B cell (primary cell): ENCODE results near the gene MROH7. TPM values are rescaled to one million over a fixed set of nuclear protein-coding genes. Genes with fewer than 3 reads are reported as not detected.

ENCODE experiments used
- ATAC-seq: fragments of 200-7000 bp; cut with Tn5 transposase; one replicate; pipeline ENCODE4 v1.10.0; 2021; ENCODE audit warnings: low read depth, mild to moderate bottlenecking, moderate number of reproducible peaks, moderate library complexity
- CTCF ChIA-PET: fragments of 350-600 bp; sonication (Branson Sonifier 250); formaldehyde crosslinking; loops from one replicate; lab custom pipeline; 2021; ENCODE audit warnings: antibody characterized with exemption, inconsistent platforms; lab: Charles Lee
- POLR2A ChIA-PET: fragments of 350-600 bp; sonication (Branson Sonifier 250); formaldehyde crosslinking; loops from one replicate; lab custom pipeline; 2021; ENCODE audit warnings: antibody characterized with exemption; lab: Charles Lee
- DNase-seq: peaks from one replicate; pipeline ENCODE4 v3.0.0; 2013
- H2AFZ ChIP-seq: 2 replicates; pipeline ENCODE4 v1.6.1; 2012; ENCODE audit warnings: mild to moderate bottlenecking, low read depth, low read length; ENCODE audit not compliant: insufficient read depth, poor library complexity, severe bottlenecking
- H3K27ac ChIP-seq, 2 donors: 1 replicate in 1 of 2; 2 replicates in 1 of 2; pipeline ENCODE4 v1.5.1; 2012 to 2013; ENCODE audit warnings: low read length in 2 of 2, mild to moderate bottlenecking in 2 of 2, moderate library complexity in 1 of 2
- H3K27me3 ChIP-seq, 4 experiments: fragments of 200-600 bp in 1 of 4; sonication (generic) in 1 of 4; replicated peaks in 1 of 4; 1 replicate in 2 of 4; 2 replicates in 2 of 4; pipeline versions ENCODE4 v1.6.1 to v1.7.0; 2013 to 2016; ENCODE audit warnings: low read length in 3 of 4, mild to moderate bottlenecking in 2 of 4, mixed read lengths in 1 of 4, moderate library complexity in 1 of 4; ENCODE audit not compliant: insufficient read depth in 4 of 4, control insufficient read depth in 3 of 4; ENCODE audit errors: control extremely low read depth in 1 of 4
- H3K36me3 ChIP-seq, 2 experiments: replicated peaks in 1 of 2; 1 replicate in 1 of 2; 2 replicates in 1 of 2; pipeline versions ENCODE4 v1.6.1 to v1.7.1; 2013; ENCODE audit warnings: low read length in 1 of 2; ENCODE audit not compliant: insufficient read depth in 2 of 2, control insufficient read depth in 1 of 2; ENCODE audit errors: control extremely low read depth in 1 of 2, extremely low read depth in 1 of 2
- H3K4me1 ChIP-seq, 2 donors: fragments of 200-600 bp in 1 of 2; sonication (generic) in 1 of 2; 1 replicate in 1 of 2; 2 replicates in 1 of 2; pipeline versions ENCODE4 v1.5.1 to v1.6.1; 2013 to 2017; ENCODE audit warnings: low read length in 2 of 2; ENCODE audit not compliant: control insufficient read depth in 2 of 2, insufficient read depth in 2 of 2
- H3K4me2 ChIP-seq: replicated peaks from 2 replicates; pipeline ENCODE3; 2012; ENCODE audit warnings: mild to moderate bottlenecking, low read depth, low read length; ENCODE audit not compliant: poor library complexity, severe bottlenecking
- H3K4me3 ChIP-seq, 5 experiments: fragments of 200-600 bp in 1 of 5; sonication (generic) in 1 of 5; 1 replicate in 3 of 5; 2 replicates in 2 of 5; pipeline versions ENCODE4 v1.5.1 to v1.7.0; 2011 to 2016; ENCODE audit warnings: low read length in 4 of 5, mild to moderate bottlenecking in 4 of 5, low read depth in 2 of 5, control low read depth in 1 of 5, moderate library complexity in 1 of 5; ENCODE audit not compliant: insufficient read depth in 1 of 5; ENCODE audit errors: control extremely low read depth in 1 of 5, extremely low read depth in 1 of 5
- H3K79me2 ChIP-seq: fragments of 200-600 bp; sonication (generic); one replicate; pipeline ENCODE4 v1.6.0; 2016; ENCODE audit warnings: low read length; ENCODE audit not compliant: control insufficient read depth, insufficient read depth
- H3K9ac ChIP-seq: fragments of 200-600 bp; sonication (generic); 2 replicates; pipeline ENCODE4 v1.6.1; 2017; ENCODE audit warnings: mild to moderate bottlenecking, low read length, moderate library complexity
- H3K9me3 ChIP-seq, 3 donors: one replicate each; pipeline versions ENCODE4 v1.6.1 to v1.7.1; 2013; ENCODE audit warnings: low read length in 2 of 3; ENCODE audit not compliant: control insufficient read depth in 2 of 3, insufficient read depth in 1 of 3; ENCODE audit errors: control extremely low read depth in 1 of 3
- H4K20me1 ChIP-seq: 2 replicates; pipeline ENCODE4 v1.6.0; 2012; ENCODE audit warnings: mild to moderate bottlenecking, low read length; ENCODE audit not compliant: insufficient read depth, control insufficient read depth, poor library complexity, severe bottlenecking
- H3K27ac Mint-ChIP-seq: one replicate; pipeline ENCODE4 v1.8.0; 2021; ENCODE audit warnings: mixed read lengths
- H3K27me3 Mint-ChIP-seq: one replicate; pipeline ENCODE4 v1.8.0; 2021; ENCODE audit warnings: mixed read lengths
- H3K4me1 Mint-ChIP-seq: one replicate; pipeline ENCODE4 v1.8.0; 2021; ENCODE audit warnings: mixed read lengths
- H3K4me3 Mint-ChIP-seq: one replicate; pipeline ENCODE4 v1.8.0; 2021; ENCODE audit warnings: mixed read lengths
- H3K9me3 Mint-ChIP-seq: one replicate; pipeline ENCODE4 v1.8.0; 2022; ENCODE audit warnings: mixed read lengths; ENCODE audit not compliant: insufficient read depth
- CTCF ChIP-seq: fragments of 200-600 bp; IDR thresholded peaks from one replicate; pipeline ENCODE4 v1.8.0; 2022; ENCODE audit warnings: antibody characterized with exemption, mild to moderate bottlenecking
- EZH2 ChIP-seq: IDR thresholded peaks from 2 replicates; pipeline ENCODE4 v1.6.1; 2012; ENCODE audit warnings: borderline replicate concordance, low read depth, mild to moderate bottlenecking, moderate library complexity, low read length; ENCODE audit not compliant: insufficient read depth, poor library complexity, severe bottlenecking
- WGBS: methylation state at CpG from one replicate; pipeline ENCODE4 v1.1.5; 2013; ENCODE audit warnings: missing lambda C conversion rate; ENCODE audit not compliant: insufficient coverage; 5-methylcytosine and 5-hydroxymethylcytosine counted together
- intact Hi-C: fragments of 100-400 bp; cut with micrococcal nuclease; formaldehyde crosslinking; loops from one replicate; pipeline ENCODE4 v1.10.0; 2022
- polyA plus RNA-seq: library from polyadenylated mRNA; depleted of rRNA; stranded (reverse); fragments of >200 nt; gene quantifications from 2 replicates; pipeline ENCODE4 v1.2.3, GENCODE V29; 2012
- total RNA-seq, 2 donors: library from RNA; stranded (reverse); fragments of 120-200 nt in 1 of 2; gene quantifications; 1 replicate in 1 of 2; 2 replicates in 1 of 2; pipeline versions ENCODE4 v1.2.3 to v1.2.4, GENCODE V29; 2013 to 2022

Gene MROH7
- total and polyA plus RNA-seq, 2 donors (not counting 1 experiment from before 2014, with no cell fraction given), result not detected

DNA sequence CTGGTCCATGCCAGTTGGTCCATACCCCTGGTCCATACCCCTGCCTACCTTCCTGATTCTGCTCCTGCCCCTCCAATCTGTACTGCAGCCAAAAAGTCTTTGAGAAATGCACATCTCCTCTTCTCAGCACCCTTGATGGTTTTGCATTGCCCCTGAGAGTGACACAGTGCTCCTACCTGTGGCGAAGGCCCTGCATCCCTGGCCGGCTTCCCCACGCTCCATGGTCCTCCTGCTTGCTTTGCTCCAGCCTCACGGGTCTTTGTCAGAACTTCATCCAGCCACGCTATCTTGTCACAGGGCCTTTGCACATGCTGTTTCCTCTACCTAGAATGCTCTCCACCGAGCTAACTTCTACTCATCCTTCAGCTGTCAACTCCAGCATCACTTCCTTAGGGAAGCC lies 41.9 kb downstream of the MROH7 start:
- DNase-seq (no peak), ATAC-seq (no peak)
- H3K4me1 ChIP-seq, result no peaks in the 10 kb centered on the region
- H4K20me1 ChIP-seq, result no peaks in the 10 kb centered on the region
- intact Hi-C loops, result no loop called here
- H2AFZ ChIP-seq, result no peak overlapping the region
- TF ChIP-seq CTCF (no peak), EZH2 (no peak)
- no peak overlapping the region for H3K27ac ChIP-seq
- no peaks in the 10 kb centered on the region for H3K27me3 Mint-ChIP-seq
- CTCF ChIA-PET, result no interaction called here
- no peak overlapping the region for H3K4me3 ChIP-seq
- no peak overlapping the region for H3K4me2 ChIP-seq
- H3K27ac Mint-ChIP-seq, result no peak overlapping the region
- H3K9me3 ChIP-seq, result no peaks in the 10 kb centered on the region
- no peaks in the 10 kb centered on the region for H3K4me1 Mint-ChIP-seq
- H3K9me3 Mint-ChIP-seq, result no peaks in the 10 kb centered on the region
- no peak overlapping the region for H3K9ac ChIP-seq
- H3K27me3 ChIP-seq, result no peaks in the 10 kb centered on the region
- no peaks in the 10 kb centered on the region for H3K36me3 ChIP-seq
- 90% methylated on average over 6 of the region's 6 CpGs for WGBS
- POLR2A ChIA-PET, result no interaction called here
- no peak overlapping the region for H3K4me3 Mint-ChIP-seq
- no peaks in the 10 kb centered on the region for H3K79me2 ChIP-seq

DNA sequence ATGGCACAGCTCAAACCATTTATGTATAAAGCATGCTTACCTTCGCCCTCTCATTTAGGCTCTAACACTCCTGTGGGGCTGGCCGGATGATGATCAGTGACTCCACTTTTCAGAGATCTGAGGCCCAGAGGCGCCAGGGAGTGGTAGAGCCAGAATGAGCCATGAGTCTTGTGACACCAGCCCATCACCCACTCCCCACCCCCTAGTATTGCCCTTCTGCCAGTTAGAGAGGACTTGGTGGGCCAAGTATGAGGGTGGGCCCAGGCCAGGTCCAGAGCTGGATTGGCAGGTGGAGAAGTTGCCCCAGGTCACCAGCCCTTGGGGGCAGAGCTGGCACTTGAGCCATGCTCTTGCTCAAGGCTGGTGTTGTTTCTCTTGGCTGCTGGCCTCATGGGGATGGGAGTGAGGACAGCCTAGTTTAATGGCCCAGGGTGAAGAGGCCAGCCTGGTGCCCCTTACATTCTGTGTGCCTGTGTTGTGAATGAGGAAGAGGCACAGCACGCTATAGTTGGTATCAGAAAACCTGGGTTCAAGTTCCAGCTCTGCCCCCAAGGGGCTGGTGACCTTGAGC lies 43.8 kb downstream of the MROH7 start:
- H3K4me3 ChIP-seq, result no peak overlapping the region
- no peak overlapping the region for H3K27ac Mint-ChIP-seq
- H3K9ac ChIP-seq, result no peak overlapping the region
- ChIA-PET CTCF (no interaction called here), POLR2A (no interaction called here)
- intact Hi-C loops, result no loop called here
- ATAC-seq (no peak), DNase-seq (no peak)
- WGBS, result 80% methylated on average over 2 of the region's 4 CpGs
- no peaks in the 10 kb centered on the region for H3K36me3 ChIP-seq
- no peaks in the 10 kb centered on the region for H3K9me3 Mint-ChIP-seq
- no peaks in the 10 kb centered on the region for H3K4me1 ChIP-seq
- no peak overlapping the region for H3K4me3 Mint-ChIP-seq
- no peak overlapping the region for H3K27ac ChIP-seq
- no peaks in the 10 kb centered on the region for H3K27me3 ChIP-seq
- H4K20me1 ChIP-seq, result no peaks in the 10 kb centered on the region
- no peaks in the 10 kb centered on the region for H3K4me1 Mint-ChIP-seq
- TF ChIP-seq EZH2 (no peak), CTCF (no peak)
- H3K4me2 ChIP-seq, result no peak overlapping the region
- no peaks in the 10 kb centered on the region for H3K27me3 Mint-ChIP-seq
- no peaks in the 10 kb centered on the region for H3K9me3 ChIP-seq
- no peaks in the 10 kb centered on the region for H3K79me2 ChIP-seq
- H2AFZ ChIP-seq, result no peak overlapping the region
